Measurements from ENCODE around the gene TBC1D20.
"Not testable (repeated sequence)": the region's sequence is repeated elsewhere in the genome, so short reads cannot be mapped to it uniquely, and the experiment has no call there.

The TBC1D20 gene

DNA sequence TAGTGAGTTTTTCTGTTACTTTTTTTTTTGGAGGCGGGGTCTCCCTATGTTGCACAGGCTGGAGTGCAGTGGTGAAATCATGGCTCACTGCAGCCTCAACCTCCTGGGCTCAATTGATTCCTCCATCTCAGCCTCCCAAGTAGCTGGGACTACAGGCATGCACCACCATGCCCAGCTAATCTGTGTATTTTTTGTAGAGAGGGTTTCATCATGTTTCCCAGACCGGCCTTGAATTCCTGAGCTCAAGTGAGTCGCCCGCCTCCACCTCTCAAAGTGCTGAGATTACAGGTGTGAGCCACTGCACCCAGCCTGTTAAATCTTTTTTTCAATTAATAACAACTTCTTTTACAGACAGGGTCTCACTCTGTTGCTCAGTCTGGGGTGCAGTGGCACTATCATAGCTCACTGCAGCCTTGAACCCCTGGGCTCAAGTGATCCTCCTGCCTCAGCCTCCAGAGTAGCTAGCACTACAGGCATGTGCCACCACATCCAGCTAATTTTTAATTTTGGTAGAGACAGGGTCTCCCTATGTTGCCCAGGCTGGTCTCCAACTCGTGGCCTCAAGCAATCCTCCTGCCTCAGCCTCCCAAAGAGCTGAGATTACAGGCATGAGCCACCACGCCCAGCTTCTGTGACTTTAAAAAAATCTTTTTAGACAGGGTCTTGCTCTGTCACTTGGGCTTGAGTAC lies 14.4 kb upstream of the TBC1D20 start:
- in situ Hi-C loops (cut with MboI; ENCODE audit: low sequenced_read_pairs), result loop anchor here (10.0 kb wide), 1 partner anchor 122 kb away; no protein-coding TSS in a partner anchor

DNA sequence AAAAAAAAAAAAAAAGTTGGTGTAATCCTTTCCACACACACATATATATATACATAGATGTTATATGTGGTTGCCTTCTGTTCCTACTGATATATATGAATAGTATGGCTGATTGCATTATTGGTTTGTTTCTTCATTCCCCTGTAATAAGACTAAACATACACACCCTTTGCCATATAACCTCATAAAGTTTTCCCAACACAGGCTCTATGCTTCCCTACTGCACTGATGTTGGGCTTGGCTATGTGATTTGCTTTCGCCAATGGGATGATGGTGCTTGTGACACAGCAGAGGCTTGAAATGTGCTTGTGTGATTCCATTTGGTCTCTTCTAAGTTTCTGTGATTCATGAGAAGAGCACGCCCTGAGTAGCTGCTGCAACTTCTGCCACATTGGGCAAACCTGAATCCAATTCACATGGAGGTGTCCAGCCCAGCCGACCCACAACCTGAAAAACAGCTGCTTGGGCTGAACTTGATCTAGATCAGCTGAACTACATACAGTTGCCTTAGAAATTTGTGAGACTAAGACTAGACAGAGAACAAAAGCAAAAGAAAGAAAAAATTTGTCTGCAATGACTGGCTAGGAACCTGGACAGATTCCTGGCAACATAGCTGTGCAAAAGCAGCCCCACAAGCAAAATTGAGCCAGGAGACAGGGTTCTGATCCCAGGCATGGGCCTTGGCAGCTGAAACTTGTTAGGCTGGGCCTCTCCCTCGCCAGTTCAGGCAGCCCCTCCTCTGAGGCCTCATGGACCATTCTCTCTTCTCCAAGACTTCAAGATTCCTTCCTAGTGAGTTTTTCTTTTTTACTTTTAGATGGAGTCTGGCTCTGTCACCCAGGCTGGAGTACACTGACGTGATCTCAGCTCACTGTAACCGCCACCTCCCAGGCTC lies 13.4 kb upstream of the TBC1D20 start:
- in situ Hi-C loops (cut with MboI; ENCODE audit: low sequenced_read_pairs), result loop anchor here (10.0 kb wide), 1 partner anchor 121 kb away; no protein-coding TSS in a partner anchor

DNA sequence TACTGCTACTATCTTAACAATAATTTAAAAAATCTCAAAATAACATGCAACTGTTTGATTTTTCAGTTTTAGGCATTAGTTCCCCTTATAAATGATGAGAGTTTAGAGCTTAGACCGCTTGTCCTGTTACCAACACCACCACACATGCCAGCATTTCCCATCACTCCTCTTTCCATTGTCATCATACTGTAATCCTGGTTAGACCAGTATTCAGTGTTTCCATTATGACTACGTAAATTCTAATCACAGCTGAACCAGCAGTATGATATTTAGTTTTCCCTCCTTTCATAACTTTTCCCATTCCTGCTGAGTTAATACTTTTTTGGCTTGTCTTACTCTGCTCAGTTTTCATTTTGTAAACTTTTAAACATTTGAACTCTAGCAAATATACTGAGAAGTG lies 12.2 kb upstream of the TBC1D20 start:
- in situ Hi-C loops (cut with MboI; ENCODE audit: low sequenced_read_pairs), result loop anchor here (10.0 kb wide), 1 partner anchor 120 kb away; no protein-coding TSS in a partner anchor

DNA sequence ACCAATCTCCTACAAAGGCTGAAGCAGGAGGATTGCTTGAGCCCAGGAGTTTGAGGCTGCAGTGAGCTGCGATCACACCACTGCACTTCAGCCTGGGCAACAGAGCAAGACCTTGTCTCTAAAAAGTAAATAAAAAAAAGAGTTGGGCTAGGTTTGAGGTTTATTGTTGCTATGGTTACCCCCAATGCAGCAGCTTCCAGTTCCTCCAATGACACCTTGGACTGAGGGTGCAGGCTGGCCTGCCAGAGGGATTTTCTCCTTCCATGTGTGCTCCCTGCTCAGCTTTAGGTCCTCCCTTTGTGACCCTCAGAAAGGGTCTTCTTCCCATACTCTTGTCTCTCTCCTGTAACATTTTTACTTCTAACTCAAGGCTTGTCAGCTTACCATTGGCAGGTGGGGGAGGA lies 10.6 kb upstream of the TBC1D20 start:
- in situ Hi-C loops (cut with MboI; ENCODE audit: low sequenced_read_pairs), result loop anchor here (10.0 kb wide), 1 partner anchor 118 kb away; no protein-coding TSS in a partner anchor

DNA sequence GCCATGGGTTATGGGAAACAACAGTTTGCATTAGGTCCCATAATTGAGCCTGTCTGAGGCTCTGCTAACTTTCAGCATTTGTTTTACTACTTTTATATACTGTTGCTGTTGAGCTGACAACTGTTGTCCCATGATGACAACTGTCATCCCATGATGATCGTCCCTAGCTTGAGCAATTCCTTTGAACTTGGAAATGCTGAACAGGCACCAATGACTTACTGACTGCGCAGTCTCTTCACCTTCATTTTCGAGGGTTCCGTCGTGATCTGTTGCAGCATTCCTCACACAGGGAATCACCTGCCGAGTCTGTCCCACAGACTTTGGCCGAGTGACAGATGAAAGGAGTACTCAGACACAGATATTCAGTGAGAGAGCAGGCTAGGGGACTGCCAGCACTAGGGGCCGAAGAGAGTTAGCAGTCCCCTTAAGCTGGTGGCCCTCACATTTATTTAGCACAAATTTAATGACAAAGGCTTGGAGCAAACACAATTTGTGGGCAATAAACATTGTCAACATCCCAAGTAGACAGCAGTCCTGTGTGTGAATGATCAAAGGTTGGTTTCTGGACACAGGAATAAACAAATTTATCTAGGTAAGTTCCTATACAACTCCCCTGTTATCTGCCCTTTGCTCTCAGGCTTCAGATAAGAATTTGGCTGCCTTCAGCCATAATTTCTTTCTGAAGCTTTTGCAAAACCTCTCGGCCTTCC lies 10.0 kb upstream of the TBC1D20 start:
- in situ Hi-C loops (cut with MboI; ENCODE audit: low sequenced_read_pairs), result loop anchor here (10.0 kb wide), 1 partner anchor 117 kb away; no protein-coding TSS in a partner anchor

DNA sequence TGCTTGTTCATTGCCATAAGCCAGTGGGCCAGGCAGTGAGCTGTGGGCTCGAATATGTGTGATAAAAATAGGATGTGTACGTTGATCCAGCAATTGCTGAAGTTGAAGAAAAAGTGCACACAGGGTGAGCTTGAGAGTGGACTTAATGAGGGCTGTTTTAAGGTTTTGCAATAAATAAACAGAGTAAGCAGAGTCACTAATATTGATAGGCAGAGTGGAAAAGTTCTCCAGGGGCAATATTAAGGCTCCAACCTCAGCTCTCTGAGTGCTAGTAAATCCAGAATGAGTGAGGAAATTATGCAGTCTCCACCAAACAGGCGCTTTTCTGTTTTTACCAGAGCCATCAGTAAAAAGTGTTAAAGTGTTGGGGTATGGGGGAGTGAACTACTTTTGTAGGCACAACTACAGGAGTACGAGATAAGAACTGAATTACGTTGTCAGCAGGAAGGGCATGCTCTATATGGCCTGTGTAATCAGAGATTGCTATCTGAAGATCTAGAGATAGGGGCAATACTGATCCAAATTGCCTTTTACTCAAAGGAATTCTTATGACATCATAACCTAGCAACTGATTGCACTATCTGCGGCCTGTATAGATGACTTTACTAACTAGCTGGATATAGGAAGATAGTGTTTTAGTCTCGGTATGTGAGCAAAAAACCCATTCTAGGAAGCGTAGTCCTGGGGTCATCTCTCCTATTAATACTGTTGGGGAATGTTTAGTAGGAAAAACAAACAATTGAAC lies 7.6 kb upstream of the TBC1D20 start:
- in situ Hi-C loops (cut with MboI; ENCODE audit: low sequenced_read_pairs), result loop anchor here (10.0 kb wide), 1 partner anchor 115 kb away; no protein-coding TSS in a partner anchor

DNA sequence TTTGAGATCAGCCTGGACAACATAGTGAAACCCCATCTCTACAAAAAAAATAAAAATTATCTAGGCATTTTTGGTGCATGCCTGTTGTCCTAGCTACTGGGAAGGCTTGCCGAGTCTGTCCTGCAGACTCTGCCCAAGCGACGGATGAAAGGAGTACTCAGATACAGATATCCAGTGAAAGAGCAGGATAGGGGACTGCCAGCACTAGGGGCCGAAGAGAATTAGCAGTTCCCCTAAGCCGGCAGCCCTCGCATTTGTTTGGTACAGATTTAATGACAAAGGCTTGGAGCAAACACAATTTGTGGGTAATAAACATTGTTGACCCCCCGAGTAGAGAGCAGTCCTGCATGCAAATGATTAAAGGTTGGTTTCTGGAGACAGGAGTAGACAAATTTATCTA lies 5.4 kb upstream of the TBC1D20 start:
- in situ Hi-C loops (cut with MboI; ENCODE audit: low sequenced_read_pairs), result no loop called here

DNA sequence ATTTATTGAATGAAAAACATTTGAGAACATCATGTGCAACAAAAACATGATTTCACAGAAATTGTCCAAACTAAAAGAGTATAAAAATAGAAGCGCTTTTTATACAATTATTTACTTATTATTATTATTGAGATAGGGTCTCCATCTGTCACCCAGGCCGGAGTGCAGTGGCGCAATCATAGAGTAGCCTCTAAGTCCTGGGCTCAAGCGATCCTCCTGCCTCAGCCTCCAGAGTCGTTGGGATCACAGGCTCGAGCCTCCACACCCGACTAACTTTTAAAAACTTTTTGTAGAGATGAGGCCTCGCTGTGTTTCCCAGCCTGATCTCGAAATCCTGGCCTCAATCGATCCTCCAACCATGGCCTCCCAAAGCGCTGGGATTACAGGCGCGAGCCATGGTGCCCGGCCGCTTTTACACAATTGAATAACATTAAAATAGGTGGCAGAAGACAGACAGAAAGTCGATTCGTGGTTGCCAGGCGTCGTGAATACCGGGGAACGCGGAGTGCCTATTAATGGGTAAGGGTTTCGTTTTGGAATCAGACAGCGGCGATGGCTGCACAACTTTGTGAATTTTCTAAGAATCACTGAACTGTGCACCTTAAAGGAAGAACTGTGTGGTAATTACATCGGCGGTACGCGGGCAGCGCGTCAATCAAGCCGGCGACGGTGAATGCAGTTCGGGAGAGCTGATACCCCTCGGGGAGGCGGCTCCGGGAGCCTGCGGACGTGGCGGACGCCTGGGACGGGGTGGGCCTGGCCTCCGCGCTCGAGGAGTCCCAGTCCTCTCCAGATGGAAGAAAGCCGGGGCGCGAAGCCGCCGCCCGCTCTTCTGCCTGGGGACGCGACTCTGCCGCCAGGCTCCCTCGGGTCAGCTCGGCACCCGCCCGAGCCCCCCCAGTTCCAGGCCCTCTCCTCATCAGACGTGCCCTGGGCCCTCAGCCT lies 807 bp downstream of the TBC1D20 start:
- in situ Hi-C loops (cut with MboI; ENCODE audit: low sequenced_read_pairs), result no loop called here

DNA sequence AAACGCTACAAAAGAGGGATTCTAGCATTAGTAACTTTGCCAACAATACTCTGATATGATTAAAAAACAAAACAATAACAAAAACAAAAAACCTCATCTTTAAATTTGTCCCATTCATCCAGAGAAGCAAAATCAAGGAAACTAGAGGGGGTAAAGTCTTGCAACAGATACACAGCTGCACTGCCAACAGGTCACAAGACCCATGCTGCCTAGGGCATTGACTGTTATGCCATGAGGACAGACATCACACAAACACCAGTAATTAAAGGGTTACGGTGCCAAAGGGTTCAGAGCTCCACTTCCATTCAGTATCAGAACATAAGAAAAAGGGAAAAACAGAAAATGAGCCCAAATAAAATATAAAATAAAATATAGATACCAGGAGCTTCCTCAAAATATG lies 1.6 kb downstream of the TBC1D20 start:
- in situ Hi-C loops (cut with MboI; ENCODE audit: low sequenced_read_pairs), result no loop called here

DNA sequence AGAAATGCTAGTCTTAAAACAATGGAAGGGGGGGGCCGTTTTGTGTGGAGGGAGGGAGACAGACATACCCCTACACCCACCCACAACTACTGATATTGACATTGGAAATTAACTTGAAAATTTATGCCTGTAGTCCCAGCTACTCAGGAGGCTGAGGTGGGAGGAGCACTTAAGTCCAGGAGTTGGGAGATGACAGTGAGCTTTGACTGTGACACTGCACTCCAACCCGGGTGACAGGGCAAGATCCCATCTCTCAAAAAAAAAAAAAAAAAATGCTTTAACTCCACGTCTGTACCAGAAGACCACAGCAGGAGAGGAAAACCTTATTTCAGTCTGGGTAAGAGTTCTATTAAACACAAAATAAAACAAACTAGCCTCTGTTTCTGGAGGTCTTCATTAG lies 2.2 kb downstream of the TBC1D20 start:
- in situ Hi-C loops (cut with MboI; ENCODE audit: low sequenced_read_pairs), result no loop called here

DNA sequence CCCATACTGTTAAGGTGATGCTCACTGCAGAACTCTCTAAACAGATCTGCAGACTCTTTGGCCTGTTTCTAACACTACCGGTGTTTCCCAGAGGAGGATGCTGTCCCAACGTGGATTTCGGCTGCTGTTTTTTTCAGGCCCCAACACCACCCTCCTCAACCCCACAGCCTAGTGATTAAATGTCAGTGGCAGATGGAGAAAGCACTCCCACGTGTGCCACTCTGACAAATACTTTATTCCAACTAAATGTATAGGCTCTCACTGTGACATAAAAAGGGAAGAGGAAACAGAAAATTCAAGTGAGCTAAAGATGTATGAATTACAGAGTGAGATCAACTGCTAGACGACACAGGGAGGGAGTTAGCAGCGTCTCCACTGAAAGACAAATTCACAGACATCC lies 3.6 kb downstream of the TBC1D20 start:
- in situ Hi-C loops (cut with MboI; ENCODE audit: low sequenced_read_pairs), result no loop called here

DNA sequence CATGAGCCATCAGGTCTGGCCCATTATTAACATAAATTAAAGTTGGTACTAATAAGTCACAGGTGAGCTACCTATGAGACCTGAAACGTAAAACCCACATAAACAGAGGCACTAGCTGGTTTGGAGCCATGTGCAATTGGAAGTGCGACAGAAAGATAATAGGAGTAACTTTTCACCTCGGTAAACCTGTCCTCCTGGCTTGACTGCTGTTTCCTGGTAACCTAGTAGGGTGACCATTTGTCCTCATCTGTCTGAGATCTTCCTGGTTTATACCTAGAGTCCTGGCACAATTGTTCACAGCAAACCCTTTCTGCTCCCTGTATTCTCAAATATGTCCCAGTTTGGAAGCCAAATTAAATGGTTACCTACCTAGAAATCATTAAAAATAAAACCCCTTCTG lies 7.4 kb downstream of the TBC1D20 start:
- in situ Hi-C loops (cut with MboI; ENCODE audit: low sequenced_read_pairs), result no loop called here

DNA sequence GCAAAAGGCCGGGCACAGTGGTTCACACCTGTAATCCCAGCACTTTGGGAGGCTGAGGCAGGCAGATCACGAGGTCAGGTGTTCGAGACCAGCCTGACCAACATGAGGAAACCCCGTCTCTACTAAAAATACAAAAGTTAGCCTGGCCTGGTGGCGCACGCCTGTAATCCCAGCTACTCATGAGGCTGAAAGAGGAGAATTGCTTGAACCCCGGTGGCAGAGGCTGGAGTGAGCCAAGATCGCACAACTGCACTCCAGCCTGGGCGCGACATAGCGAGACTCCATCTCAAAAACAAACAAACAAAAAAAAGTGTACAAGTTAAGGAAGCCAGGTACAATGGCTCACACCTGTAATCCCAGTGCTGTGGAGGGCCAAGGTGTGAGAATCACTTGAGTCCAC lies 10.3 kb downstream of the TBC1D20 start:
- in situ Hi-C loops (cut with MboI; ENCODE audit: low sequenced_read_pairs), result not testable (repeated sequence)

DNA sequence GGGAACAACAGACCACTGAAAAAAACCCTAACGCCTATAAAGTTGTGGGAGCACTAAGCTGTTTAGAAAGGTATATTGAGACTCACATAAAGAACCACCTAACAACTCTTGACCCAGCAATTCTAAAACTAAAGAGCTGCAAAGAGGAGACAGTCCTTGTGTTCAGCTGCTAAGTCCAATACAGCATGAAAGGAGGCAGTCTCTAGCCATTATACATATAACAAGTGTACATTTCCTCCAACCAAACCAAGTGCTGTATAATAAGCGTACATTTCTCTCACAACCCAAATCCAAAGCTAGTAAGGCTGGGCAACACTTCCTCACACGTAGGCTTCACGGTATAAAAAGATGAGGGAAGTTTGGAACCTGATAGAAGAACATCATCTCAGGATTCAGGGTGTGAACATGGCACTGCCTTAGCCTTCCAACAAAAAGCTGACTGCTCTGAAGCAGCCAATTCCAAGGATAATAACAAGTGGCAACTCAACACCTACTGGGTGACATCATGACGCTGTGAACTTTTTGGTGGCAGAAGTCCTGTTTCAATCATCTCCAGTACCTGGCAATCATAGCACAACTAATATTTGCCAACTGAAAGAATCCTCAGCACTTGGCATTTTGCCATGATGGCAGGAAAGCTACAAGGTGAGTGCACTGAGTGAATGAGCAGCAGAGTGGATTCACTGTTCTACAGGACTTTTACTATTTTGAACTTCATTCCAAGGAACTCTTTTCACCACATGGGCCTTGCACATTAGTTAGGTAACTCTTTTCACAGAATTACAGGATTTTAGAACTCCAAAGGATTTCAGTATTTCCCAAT lies 16.6 kb downstream of the TBC1D20 start:
- in situ Hi-C loops (cut with MboI; ENCODE audit: low sequenced_read_pairs), result no loop called here

DNA sequence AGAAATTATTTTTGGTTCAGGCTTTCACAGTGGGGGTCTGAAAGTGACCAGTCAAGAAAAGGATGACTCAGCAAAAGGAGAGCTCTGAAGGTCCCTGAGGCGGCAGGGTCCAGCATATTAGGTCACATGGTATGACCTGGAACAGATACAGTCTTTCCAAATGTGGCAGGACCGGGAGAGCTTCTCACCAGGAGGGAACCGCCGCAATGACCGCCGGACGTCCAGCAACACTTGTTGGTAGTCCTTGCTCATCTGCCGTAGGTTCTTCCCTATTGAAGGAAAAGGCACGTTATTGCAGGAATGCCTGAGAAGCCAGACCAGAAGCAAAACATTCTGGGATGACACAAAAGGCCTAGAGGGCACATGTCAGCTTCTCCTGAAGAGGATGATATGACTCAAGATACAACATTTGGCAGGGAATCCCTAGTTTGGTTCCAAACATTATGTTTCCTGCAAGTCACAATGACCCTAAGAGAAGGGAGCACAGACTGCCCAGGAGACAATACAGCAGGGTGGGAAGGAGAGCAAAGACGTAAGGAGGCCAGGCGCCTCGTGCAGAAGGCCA lies 17.4 kb downstream of the TBC1D20 start:
- in situ Hi-C loops (cut with MboI; ENCODE audit: low sequenced_read_pairs), result no loop called here

DNA sequence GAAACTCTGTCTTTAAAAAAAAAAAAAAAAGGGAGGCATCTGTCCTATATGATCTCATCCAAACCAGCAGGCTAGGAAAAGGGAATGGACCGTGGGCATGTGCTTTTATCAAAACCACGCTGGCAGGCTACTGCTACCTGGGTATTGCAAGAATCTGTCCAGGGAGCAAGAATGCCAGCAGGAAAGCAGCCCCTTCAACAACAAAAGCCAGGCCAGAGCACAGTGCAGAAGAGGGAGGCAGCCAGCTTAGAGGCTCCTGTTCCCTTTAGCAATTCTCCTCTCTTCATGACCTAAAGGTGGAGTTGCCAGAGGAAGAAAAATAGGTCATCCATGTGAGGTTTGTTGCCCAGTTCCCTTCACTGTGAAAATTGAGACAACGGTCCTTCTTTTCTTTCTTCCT lies 18.2 kb downstream of the TBC1D20 start:
- in situ Hi-C loops (cut with MboI; ENCODE audit: low sequenced_read_pairs), result no loop called here

DNA sequence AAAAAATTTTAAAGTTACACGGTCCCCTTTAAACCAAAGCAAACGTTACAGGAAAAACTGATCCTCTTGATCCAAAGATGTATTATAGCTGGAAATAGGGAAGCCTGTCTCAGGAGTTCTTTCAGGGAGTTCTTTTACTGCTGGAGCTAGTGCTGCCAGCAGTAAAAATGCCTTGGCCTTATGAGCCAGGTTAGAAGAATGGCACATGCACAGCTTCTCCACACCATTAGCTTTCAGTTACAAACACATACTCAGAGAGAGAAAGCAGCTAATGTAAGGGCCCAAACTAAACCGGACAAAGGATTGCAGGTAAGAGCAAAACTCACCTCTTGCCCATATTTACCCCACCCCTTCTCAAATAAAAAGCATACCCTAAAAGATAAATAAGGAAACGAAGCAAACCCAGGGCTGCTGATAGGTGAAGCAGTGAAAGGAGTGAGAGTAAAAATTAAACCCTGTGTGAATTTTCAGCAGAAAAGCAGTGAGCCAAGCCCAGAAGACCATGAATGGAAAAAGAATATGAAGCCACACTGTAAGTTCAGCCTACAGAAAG lies 19.0 kb downstream of the TBC1D20 start:
- in situ Hi-C loops (cut with MboI; ENCODE audit: low sequenced_read_pairs), result no loop called here

DNA sequence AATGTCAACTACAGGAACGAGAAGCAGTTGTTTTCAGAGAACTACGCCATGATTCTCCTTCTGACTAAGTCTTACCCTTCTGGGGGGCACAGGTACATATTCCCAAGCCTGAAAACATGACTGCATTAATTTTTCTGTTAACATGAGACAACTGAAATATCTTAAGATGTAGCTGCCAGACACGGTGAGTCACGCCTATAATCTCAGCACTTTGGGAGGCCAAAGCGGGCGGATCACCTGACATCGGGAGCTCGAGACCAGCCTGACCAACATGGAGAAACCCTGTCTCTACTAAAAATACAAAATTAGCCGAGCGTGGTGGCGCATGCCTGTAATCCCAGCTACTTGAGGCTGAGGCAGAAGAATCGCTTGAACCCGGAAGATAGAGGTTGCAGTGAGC lies 21.7 kb downstream of the TBC1D20 start:
- in situ Hi-C loops (cut with MboI; ENCODE audit: low sequenced_read_pairs), result no loop called here

All from HL-60/S4 treated with phorbol 12-myristate 13-acetate at 8.2 ng/mL for 4 days and 3 days (cell line).